GM12878 (cell line): Measurements from ENCODE around the gene FHIP1B.

ENCODE experiments used
- CBX5 ChIP-seq: sonication (generic); IDR thresholded peaks from 2 replicates; pipeline ENCODE4 v1.6.1; 2016; ENCODE audit warnings: low read depth, moderate library complexity, mild to moderate bottlenecking, inconsistent platforms
- CREM ChIP-seq: IDR thresholded peaks from 2 replicates; pipeline ENCODE4 v1.6.1; 2014; ENCODE audit warnings: antibody characterized with exemption, low read depth
- EZH2 ChIP-seq: IDR thresholded peaks from 2 replicates; pipeline ENCODE4 v1.6.1; 2012; ENCODE audit warnings: low read depth, mild to moderate bottlenecking, control low read depth, inconsistent platforms, low read length, borderline replicate concordance; ENCODE audit not compliant: control insufficient read depth
- JUND ChIP-seq: IDR thresholded peaks from 2 replicates; pipeline ENCODE4 v1.6.1; 2012; ENCODE audit warnings: low read depth, mild to moderate bottlenecking, low read length, improper control_type of control experiment, moderate library complexity
- KAT2A ChIP-seq: conservative IDR thresholded peaks from 2 replicates; pipeline ENCODE4 v1.6.1; 2011; ENCODE audit warnings: low read depth, low read length; ENCODE audit not compliant: control insufficient read depth
- MYC ChIP-seq: IDR thresholded peaks from 2 replicates; pipeline ENCODE4 v1.6.1; 2011; ENCODE audit warnings: mild to moderate bottlenecking, low read length, moderate library complexity, inconsistent platforms; ENCODE audit not compliant: insufficient read depth, insufficient replicate concordance, insufficient read length, severe bottlenecking
- NR2C1 ChIP-seq: fragments of 450-650 bp; IDR thresholded peaks from 2 replicates; pipeline ENCODE4 v1.6.1; 2017; ENCODE audit warnings: antibody characterized with exemption, mild to moderate bottlenecking, moderate library complexity
- TCF7 ChIP-seq: IDR thresholded peaks from 2 replicates; pipeline ENCODE4 v1.6.1; 2014; ENCODE audit warnings: antibody characterized with exemption, borderline replicate concordance
- YBX1 ChIP-seq: fragments of 450-650 bp; IDR thresholded peaks from 2 replicates; pipeline ENCODE4 v1.6.1; 2016; ENCODE audit warnings: antibody characterized with exemption
- ZNF24 ChIP-seq: fragments of 450-650 bp; IDR thresholded peaks from 2 replicates; pipeline ENCODE4 v1.6.1; 2017; ENCODE audit warnings: antibody characterized with exemption, mild to moderate bottlenecking
- TF ChIP-seq, protein P1 (sequence below): IDR thresholded peaks from 2 replicates; pipeline ENCODE4 v1.6.1; 2011; ENCODE audit warnings: mild to moderate bottlenecking, low read depth, low read length, moderate library complexity; ENCODE audit not compliant: insufficient replicate concordance
- TF ChIP-seq, protein P2 (sequence below): IDR thresholded peaks from 2 replicates; pipeline ENCODE4 v1.6.1; 2012; ENCODE audit warnings: mild to moderate bottlenecking, low read depth, low read length

DNA sequence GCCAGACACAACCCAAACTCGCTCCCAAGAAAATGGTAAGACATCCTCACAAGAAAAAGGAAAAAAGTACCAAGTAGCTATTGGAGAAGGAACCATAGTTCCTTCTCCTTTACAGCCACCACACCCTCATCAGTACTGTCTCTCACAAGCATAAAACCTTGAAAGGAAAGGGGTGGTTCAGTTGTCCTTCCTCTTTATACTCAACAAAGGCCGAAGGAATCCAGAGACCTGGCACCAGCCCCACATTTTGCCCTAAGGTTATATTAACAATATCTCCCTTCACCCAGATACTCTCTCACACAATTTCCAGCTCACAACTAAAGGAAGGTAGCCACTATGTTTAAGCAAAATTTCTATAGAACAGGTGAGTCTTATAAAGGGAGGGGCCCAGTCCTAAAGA, 8.5 kb downstream of the FHIP1B start:
- TF ChIP-seq KAT2A = no peak
- TF ChIP-seq TCF7 = no peak
- TF ChIP-seq NR2C1 = no peak
- TF ChIP-seq JUND = no peak
- no peak for TF ChIP-seq EZH2
- no peak for TF ChIP-seq YBX1
- TF ChIP-seq MYC = no peak
- no peak for TF ChIP-seq ZNF24
- TF ChIP-seq CREM = no peak
- TF ChIP-seq CBX5 = no peak
- TF ChIP-seq, protein P1, sequence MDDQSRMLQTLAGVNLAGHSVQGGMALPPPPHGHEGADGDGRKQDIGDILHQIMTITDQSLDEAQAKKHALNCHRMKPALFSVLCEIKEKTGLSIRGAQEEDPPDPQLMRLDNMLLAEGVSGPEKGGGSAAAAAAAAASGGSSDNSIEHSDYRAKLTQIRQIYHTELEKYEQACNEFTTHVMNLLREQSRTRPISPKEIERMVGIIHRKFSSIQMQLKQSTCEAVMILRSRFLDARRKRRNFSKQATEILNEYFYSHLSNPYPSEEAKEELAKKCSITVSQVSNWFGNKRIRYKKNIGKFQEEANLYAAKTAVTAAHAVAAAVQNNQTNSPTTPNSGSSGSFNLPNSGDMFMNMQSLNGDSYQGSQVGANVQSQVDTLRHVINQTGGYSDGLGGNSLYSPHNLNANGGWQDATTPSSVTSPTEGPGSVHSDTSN = no peak
- TF ChIP-seq, protein P2, sequence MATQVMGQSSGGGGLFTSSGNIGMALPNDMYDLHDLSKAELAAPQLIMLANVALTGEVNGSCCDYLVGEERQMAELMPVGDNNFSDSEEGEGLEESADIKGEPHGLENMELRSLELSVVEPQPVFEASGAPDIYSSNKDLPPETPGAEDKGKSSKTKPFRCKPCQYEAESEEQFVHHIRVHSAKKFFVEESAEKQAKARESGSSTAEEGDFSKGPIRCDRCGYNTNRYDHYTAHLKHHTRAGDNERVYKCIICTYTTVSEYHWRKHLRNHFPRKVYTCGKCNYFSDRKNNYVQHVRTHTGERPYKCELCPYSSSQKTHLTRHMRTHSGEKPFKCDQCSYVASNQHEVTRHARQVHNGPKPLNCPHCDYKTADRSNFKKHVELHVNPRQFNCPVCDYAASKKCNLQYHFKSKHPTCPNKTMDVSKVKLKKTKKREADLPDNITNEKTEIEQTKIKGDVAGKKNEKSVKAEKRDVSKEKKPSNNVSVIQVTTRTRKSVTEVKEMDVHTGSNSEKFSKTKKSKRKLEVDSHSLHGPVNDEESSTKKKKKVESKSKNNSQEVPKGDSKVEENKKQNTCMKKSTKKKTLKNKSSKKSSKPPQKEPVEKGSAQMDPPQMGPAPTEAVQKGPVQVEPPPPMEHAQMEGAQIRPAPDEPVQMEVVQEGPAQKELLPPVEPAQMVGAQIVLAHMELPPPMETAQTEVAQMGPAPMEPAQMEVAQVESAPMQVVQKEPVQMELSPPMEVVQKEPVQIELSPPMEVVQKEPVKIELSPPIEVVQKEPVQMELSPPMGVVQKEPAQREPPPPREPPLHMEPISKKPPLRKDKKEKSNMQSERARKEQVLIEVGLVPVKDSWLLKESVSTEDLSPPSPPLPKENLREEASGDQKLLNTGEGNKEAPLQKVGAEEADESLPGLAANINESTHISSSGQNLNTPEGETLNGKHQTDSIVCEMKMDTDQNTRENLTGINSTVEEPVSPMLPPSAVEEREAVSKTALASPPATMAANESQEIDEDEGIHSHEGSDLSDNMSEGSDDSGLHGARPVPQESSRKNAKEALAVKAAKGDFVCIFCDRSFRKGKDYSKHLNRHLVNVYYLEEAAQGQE = no peak
